ENCODE results near the gene TAF1B. TPM values are rescaled to one million over a fixed set of nuclear protein-coding genes. Genes with fewer than 3 reads are reported as not detected.
A peak's percentile ranks its signal among the peaks of the same experiment; 100 is the strongest.

Gene TAF1B
- total and polyA plus RNA-seq, 9 donors: 6.4 to 22.0 (median 14.4) TPM

- Histone ChIP-seq H3K36me3 (no peaks in the 10 kb centered on the region), H3K27me3 (no peaks in the 10 kb centered on the region), H3K4me1 (ENCODE audit: insufficient read depth) (no peaks in the 10 kb centered on the region), H3K9me3 (no peaks in the 10 kb centered on the region), H3K4me3 (peak within 1 kb of the TSS; percentile 58), H3K27ac (no peak within 1 kb of the TSS)
- DNase-seq: peak; percentile 89 to 96 (median 93)
- TF ChIP-seq CTCF (IDR thresholded peaks at IDR 0.05): no peak
- no peak for TF ChIP-seq POLR2A (IDR thresholded peaks at IDR 0.05)
- no peak for TF ChIP-seq EP300 (IDR thresholded peaks at IDR 0.05)
- 0 to 2% (median 1%) methylated on average over 59 to 110 of the region's 111 CpGs for WGBS, 3 donors
- intact Hi-C loops (cut with DNase I): loop anchor here in 1 of 4 donors (5.0 kb wide), 1 partner anchor 694 kb away; no protein-coding TSS in a partner anchor
Observed at GRCh38 chr2:9951522-9952285, 108.4 kb downstream of the TAF1B start, which contains the start of gene GRHL1. GRHL1 (plus strand) TSS chr2:9951693; CDS start chr2:9951834, 141 bp downstream.

GRCh38 chr2:9952286-9952737 lies 109.0 kb downstream of the TAF1B start:
- 16 to 24% (median 21%) methylated on average over 15 of the region's 15 CpGs for WGBS, 3 donors
- H3K27me3 ChIP-seq: no peaks in the 10 kb centered on the region

GRCh38 chr2:9952856-9953503 lies 109.7 kb downstream of the TAF1B start:
- Histone ChIP-seq H3K4me3 (no peak overlapping the region), H3K9me3 (no peaks in the 10 kb centered on the region), H3K27ac (no peak overlapping the region), H3K36me3 (no peaks in the 10 kb centered on the region), H3K4me1 (ENCODE audit: insufficient read depth) (no peaks in the 10 kb centered on the region), H3K27me3 (no peaks in the 10 kb centered on the region)
- DNase-seq: no peak
- WGBS, 3 donors: 83 to 91% (median 87%) methylated on average over 8 of the region's 8 CpGs
- intact Hi-C loops (cut with DNase I): loop anchor here in 1 of 4 donors (5.0 kb wide), 1 partner anchor 696 kb away; no protein-coding TSS in a partner anchor
- no peak for TF ChIP-seq CTCF (IDR thresholded peaks at IDR 0.05)

More at GRCh38 chr2:9952286-9952737, 109.0 kb downstream of the TAF1B start:
- peak overlapping the region; percentile 58 for H3K4me3 ChIP-seq
- TF ChIP-seq CTCF (IDR thresholded peaks at IDR 0.05) (no peak), POLR2A (IDR thresholded peaks at IDR 0.05) (no peak), EP300 (IDR thresholded peaks at IDR 0.05) (no peak)
- no peak overlapping the region for H3K27ac ChIP-seq
- no peaks in the 10 kb centered on the region for H3K4me1 ChIP-seq (ENCODE audit: insufficient read depth)
- intact Hi-C loops (cut with DNase I): loop anchor here in 1 of 4 donors (5.0 kb wide), 1 partner anchor 695 kb away; no protein-coding TSS in a partner anchor
- no peaks in the 10 kb centered on the region for H3K9me3 ChIP-seq
- no peak for DNase-seq
- no peaks in the 10 kb centered on the region for H3K36me3 ChIP-seq

- no peak overlapping the region for H3K27ac ChIP-seq
- H3K4me1 ChIP-seq (ENCODE audit: insufficient read depth): no peaks in the 10 kb centered on the region
- TF ChIP-seq POLR2A (IDR thresholded peaks at IDR 0.05) (no peak), CTCF (IDR thresholded peaks at IDR 0.05) (no peak), EP300 (IDR thresholded peaks at IDR 0.05) (no peak)
- no peaks in the 10 kb centered on the region for H3K27me3 ChIP-seq
- no peak for DNase-seq
- H3K4me3 ChIP-seq: no peak overlapping the region
- H3K9me3 ChIP-seq: no peaks in the 10 kb centered on the region
- intact Hi-C loops (cut with DNase I): loop anchor here in 1 of 4 donors (5.0 kb wide), 1 partner anchor 697 kb away; no protein-coding TSS in a partner anchor
- WGBS, 3 donors: 85 to 90% (median 88%) methylated on average over 3 of the region's 3 CpGs
- H3K36me3 ChIP-seq: no peaks in the 10 kb centered on the region
Observed at GRCh38 chr2:9954136-9954535, 110.9 kb downstream of the TAF1B start.

All from ovary (tissue), 9 donors.